GM12801 (cell line): ENCODE data around the gene ABCG4.

Source experiments
- CTCF ChIP-seq: IDR thresholded peaks from one replicate; pipeline ENCODE4 v1.5.1; 2011; ENCODE audit warnings: control low read depth; ENCODE audit not compliant: insufficient read length; ENCODE audit errors: extremely low read depth

The ABCG4 gene

GRCh38 chr11:119106564-119107537 is 42.0 kb upstream of the ABCG4 start, which contains the start of gene C2CD2L:
Gene C2CD2L (plus strand): TSS chr11:119107344. CDS start chr11:119107742, 398 bp downstream.
- TF ChIP-seq CTCF = no peak

GRCh38 chr11:119107538-119108145 is 41.2 kb upstream of the ABCG4 start:
- no peak for TF ChIP-seq CTCF

GRCh38 chr11:119108146-119108856 is 40.6 kb upstream of the ABCG4 start:
- TF ChIP-seq CTCF = no peak

- no peak for TF ChIP-seq CTCF
Measured at GRCh38 chr11:119108857-119109221, 40.0 kb upstream of the ABCG4 start.

- TF ChIP-seq CTCF = no peak
Measured at GRCh38 chr11:119109843-119110242, 39.0 kb upstream of the ABCG4 start.

- TF ChIP-seq CTCF = no peak
Measured at GRCh38 chr11:119110439-119110838, 38.4 kb upstream of the ABCG4 start.

- TF ChIP-seq CTCF = no peak
Measured at GRCh38 chr11:119111361-119111925, 37.4 kb upstream of the ABCG4 start.
